BLaER1 treated with 17β-estradiol and CSF1 and Interleukin-3, amounts not matched to agents 10 nM and 100 nM (cell line): Measurements from ENCODE around the gene MFAP2.

Source experiments
- H3K27ac ChIP-seq, 11 experiments: shearing (Covaris generic); formaldehyde crosslinking; 2 replicates each; pipeline ENCODE4 v1.8.1; 2022
- H3K27me3 ChIP-seq, 11 experiments: shearing (Covaris generic); formaldehyde crosslinking; 2 replicates each; pipeline ENCODE4 v1.8.1; 2022
- H3K36me3 ChIP-seq, 11 experiments: shearing (Covaris generic); formaldehyde crosslinking; 2 replicates each; pipeline ENCODE4 v1.8.1; 2022
- H3K4me1 ChIP-seq, 10 experiments: shearing (Covaris generic); formaldehyde crosslinking; 2 replicates each; pipeline ENCODE4 v1.8.1; 2022
- H3K4me2 ChIP-seq, 11 experiments: shearing (Covaris generic); formaldehyde crosslinking; 2 replicates each; pipeline ENCODE4 v1.8.1; 2022
- H3K4me3 ChIP-seq, 10 experiments: shearing (Covaris generic); formaldehyde crosslinking; 2 replicates each; pipeline ENCODE4 v1.8.1; 2022
- H3K9ac ChIP-seq, 11 experiments: shearing (Covaris generic); formaldehyde crosslinking; 2 replicates each; pipeline ENCODE4 v1.8.1; 2022
- H3K9me3 ChIP-seq, 11 experiments: shearing (Covaris generic); formaldehyde crosslinking; replicated peaks in 1 of 11; 2 replicates each; pipeline ENCODE4 v1.8.1; 2022
- H4K20me1 ChIP-seq, 11 experiments: shearing (Covaris generic); formaldehyde crosslinking; 2 replicates each; pipeline ENCODE4 v1.8.1; 2022
- Cebpa-rat ChIP-seq, 11 experiments: shearing (Covaris generic); IDR thresholded peaks; 2 replicates each; pipeline ENCODE4 v1.8.1; 2022

MFAP2 gene

DNA sequence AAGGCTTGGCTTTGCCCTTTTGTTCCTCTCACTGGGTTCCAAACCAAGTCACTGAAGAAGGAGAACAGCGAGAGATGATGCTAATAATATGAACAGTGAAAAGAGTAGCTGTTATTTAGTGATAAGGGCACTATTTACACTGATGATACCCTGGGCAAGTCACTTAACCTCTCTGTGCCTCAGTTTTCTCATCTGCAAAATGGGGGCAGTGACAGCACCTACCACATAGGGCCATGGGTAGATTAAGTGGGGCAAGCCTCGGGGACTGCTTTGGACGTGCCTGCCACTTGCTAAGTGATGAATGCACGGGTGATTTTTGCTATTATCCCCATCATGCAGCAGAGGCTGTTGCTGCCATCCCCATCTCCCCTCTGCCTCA lies 22.1 kb upstream of the MFAP2 start:
- H3K4me1 ChIP-seq: peaks cover 0 to 5% (median 0%) of the 10 kb centered on the region in 10 experiments; a peak in 2 of 20 replicates
- no peak overlapping the region for H3K4me2 ChIP-seq
- peaks cover 7 to 93% (median 36%) of the 10 kb centered on the region in 11 experiments; a peak in 18 of 22 replicates for H4K20me1 ChIP-seq
- H3K4me3 ChIP-seq: no peak overlapping the region
- no peak overlapping the region for H3K9ac ChIP-seq
- H3K36me3 ChIP-seq: peaks cover 54 to 93% (median 85%) of the 10 kb centered on the region in 11 experiments
- no peaks in the 10 kb centered on the region for H3K9me3 ChIP-seq
- no peak overlapping the region for H3K27ac ChIP-seq
- H3K27me3 ChIP-seq: no peaks in the 10 kb centered on the region
- no peak for TF ChIP-seq Cebpa-rat (IDR thresholded peaks at IDR 0.05)

DNA sequence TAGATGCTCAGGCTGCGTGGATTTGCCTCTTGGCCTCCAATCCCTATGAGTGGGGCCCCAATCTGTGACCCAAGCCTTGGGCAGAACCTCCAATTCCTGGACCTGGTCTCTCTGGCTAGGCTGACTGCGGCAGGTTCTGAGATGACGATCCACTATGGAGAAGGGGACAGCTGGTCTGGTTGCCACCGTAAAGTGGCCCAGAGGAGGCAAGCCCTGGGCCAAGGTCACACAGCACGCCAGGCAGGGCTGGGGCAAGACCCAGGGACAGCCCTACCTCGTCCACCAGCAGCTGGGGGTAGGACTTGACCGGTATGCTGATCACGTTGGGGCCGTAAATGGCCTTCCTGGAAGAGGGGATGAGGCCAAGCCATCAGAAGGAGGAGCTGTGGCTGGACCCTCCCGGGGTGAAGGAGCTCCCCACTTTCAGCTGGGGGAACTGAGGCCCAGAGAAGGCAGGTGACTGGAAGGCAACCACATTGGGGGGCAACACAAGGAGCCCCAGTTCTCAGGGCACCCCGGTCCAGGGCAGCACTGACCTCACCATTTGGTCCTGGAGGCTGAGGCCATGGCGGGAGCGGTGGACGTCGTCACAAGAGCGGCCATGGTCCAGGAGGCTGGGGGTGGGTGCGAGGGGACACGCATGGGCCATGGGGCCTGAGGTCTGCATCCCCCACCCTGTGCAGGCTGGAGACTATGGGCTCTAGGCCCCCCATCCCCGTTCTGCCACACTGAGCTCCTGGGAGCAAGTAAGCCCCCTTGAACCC lies 21.5 kb upstream of the MFAP2 start:
- no peaks in the 10 kb centered on the region for H3K27me3 ChIP-seq
- peaks cover 5 to 90% (median 30%) of the 10 kb centered on the region in 11 experiments; a peak in 18 of 22 replicates for H4K20me1 ChIP-seq
- peaks cover 54 to 95% (median 87%) of the 10 kb centered on the region in 11 experiments for H3K36me3 ChIP-seq
- no peak for TF ChIP-seq Cebpa-rat (IDR thresholded peaks at IDR 0.05)
- peaks cover 0 to under 1% (median 0%) of the 10 kb centered on the region in 10 experiments; a peak in 1 of 20 replicates for H3K4me1 ChIP-seq
- no peak overlapping the region for H3K9ac ChIP-seq
- no peak overlapping the region for H3K27ac ChIP-seq
- H3K9me3 ChIP-seq: no peaks in the 10 kb centered on the region
- H3K4me3 ChIP-seq: no peak overlapping the region
- no peak overlapping the region for H3K4me2 ChIP-seq

DNA sequence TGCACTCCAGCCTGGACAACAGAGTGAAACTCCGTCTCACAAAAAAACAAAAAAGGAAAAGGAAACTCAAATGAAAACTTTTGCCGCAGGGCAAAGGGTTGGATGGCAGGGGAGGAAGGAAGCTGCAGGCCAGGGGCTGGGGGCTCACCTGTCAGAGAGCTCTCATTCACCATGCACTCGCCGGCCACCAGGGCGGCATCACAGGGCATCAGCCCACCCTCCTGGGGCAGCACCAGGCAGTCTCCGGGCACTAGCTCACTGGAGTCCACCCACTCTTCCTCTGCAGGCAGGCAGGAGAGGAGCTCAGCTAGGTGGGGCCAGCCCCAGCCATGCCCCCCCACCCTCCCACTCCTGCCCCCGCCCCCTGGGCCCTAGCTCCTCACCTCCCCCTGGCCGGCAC lies 19.4 kb upstream of the MFAP2 start:
- Histone ChIP-seq H3K9ac (no peak overlapping the region), H3K9me3 (no peaks in the 10 kb centered on the region), H3K4me1 (no peaks in the 10 kb centered on the region), H3K27me3 (no peaks in the 10 kb centered on the region), H3K4me2 (no peak overlapping the region), H4K20me1 (peaks cover 0 to 85% (median 10%) of the 10 kb centered on the region in 11 experiments; a peak in 12 of 22 replicates), H3K36me3 (peaks cover 50 to 96% (median 88%) of the 10 kb centered on the region in 11 experiments), H3K4me3 (no peak overlapping the region), H3K27ac (no peak overlapping the region)
- TF ChIP-seq Cebpa-rat (IDR thresholded peaks at IDR 0.05): no peak

DNA sequence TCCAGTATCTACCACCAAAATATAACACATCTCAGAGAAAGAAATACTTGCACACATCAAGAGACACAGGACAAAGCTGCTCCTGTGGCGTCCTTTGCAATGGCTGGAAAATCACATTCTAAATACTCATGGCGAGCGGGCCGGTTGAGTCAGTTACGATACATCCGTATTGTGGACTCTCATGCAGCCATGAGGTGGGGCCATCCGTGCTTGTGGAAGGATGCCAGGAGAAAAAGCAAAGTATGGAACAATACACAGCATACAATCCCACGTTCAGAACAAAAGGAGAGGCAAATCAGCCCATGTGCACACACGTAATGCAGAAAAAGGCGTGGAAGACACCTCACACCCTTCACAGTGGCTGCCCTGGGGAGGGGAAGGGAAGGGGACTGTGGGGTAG lies 18.2 kb upstream of the MFAP2 start:
- no peaks in the 10 kb centered on the region for H3K27me3 ChIP-seq
- peaks cover 0 to 5% (median 4%) of the 10 kb centered on the region in 10 experiments; a peak in 14 of 20 replicates for H3K4me1 ChIP-seq
- no peak overlapping the region for H3K9ac ChIP-seq
- H3K4me2 ChIP-seq: no peak overlapping the region
- no peaks in the 10 kb centered on the region for H3K9me3 ChIP-seq
- peaks cover 40 to 95% (median 81%) of the 10 kb centered on the region in 11 experiments for H3K36me3 ChIP-seq
- no peak for TF ChIP-seq Cebpa-rat (IDR thresholded peaks at IDR 0.05)
- H3K27ac ChIP-seq: no peak overlapping the region
- peaks cover 0 to 77% (median 5%) of the 10 kb centered on the region in 11 experiments; a peak in 10 of 22 replicates for H4K20me1 ChIP-seq
- no peak overlapping the region for H3K4me3 ChIP-seq

DNA sequence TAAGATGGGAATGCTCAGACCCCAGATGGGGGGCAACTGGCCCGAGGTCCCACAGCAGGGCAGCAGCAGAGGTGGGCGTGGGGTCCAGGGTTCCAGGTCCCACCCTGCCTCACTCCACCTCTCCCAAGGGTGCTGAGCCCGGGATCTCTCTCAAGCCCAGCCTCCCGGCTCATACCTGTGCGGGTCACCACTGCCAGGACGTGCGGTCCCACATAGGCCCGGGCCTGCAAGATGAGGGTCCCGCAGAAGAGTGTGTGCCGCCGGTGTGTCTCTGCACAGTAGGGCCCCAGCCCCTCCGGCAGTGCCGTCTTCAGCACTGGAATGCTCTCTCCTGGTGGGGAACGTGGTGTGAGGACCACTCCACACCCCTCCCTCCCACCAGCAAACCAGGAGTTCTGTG lies 16.4 kb upstream of the MFAP2 start:
- peaks cover 0 to 78% (median 8%) of the 10 kb centered on the region in 11 experiments; a peak in 9 of 22 replicates for H4K20me1 ChIP-seq
- no peak overlapping the region for H3K27ac ChIP-seq
- no peak for TF ChIP-seq Cebpa-rat (IDR thresholded peaks at IDR 0.05)
- H3K4me1 ChIP-seq: peaks cover 0 to 21% (median 11%) of the 10 kb centered on the region in 10 experiments; a peak in 14 of 20 replicates
- peaks cover 25 to 95% (median 76%) of the 10 kb centered on the region in 11 experiments for H3K36me3 ChIP-seq
- H3K4me3 ChIP-seq: no peak overlapping the region
- no peak overlapping the region for H3K9ac ChIP-seq
- H3K4me2 ChIP-seq: no peak overlapping the region
- H3K27me3 ChIP-seq: no peaks in the 10 kb centered on the region
- H3K9me3 ChIP-seq: no peaks in the 10 kb centered on the region

DNA sequence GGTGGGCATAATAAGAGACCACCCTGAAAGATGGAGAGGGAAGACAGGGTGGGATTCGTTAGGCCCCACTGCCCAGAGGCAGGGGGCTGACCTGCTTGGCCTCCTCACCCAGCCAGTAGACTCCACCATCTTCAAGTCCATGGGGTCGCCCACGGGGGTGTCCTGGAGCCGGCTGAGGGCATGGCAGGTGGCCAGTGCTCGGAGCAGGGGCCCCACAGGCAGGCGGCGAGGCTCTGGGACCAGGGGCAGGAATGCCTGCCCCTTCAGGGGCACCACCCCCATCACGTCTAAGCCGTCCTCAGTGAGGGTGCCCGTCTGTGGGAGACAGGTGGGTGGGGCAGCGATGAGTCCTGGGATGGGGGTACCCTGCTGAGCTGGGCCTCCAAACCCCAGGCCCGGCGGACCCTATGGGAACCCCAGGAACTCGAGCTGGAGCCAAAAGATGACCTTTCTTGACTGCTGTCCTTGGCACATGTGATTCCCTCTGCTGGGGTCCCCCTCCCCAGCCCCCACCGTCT lies 13.2 kb upstream of the MFAP2 start:
- peaks cover 0 to 21% (median 11%) of the 10 kb centered on the region in 10 experiments; a peak in 14 of 20 replicates for H3K4me1 ChIP-seq
- no peaks in the 10 kb centered on the region for H3K27me3 ChIP-seq
- TF ChIP-seq Cebpa-rat (IDR thresholded peaks at IDR 0.05): no peak
- no peak overlapping the region for H3K4me3 ChIP-seq
- peak overlapping the region in 7 of 11 experiments; percentile 31 to 64 (median 51); a peak in 12 of 22 replicates for H3K4me2 ChIP-seq
- peaks cover 0 to 60% (median 5%) of the 10 kb centered on the region in 11 experiments; a peak in 8 of 22 replicates for H4K20me1 ChIP-seq
- H3K9me3 ChIP-seq: no peaks in the 10 kb centered on the region
- no peak overlapping the region for H3K27ac ChIP-seq
- no peak overlapping the region for H3K9ac ChIP-seq
- H3K36me3 ChIP-seq: peaks cover 7 to 95% (median 77%) of the 10 kb centered on the region in 11 experiments

GRCh38 chr1:16992675-16993074 lies 12.3 kb upstream of the MFAP2 start:
- peaks cover 0 to 65% (median 5%) of the 10 kb centered on the region in 11 experiments; a peak in 8 of 22 replicates for H4K20me1 ChIP-seq
- H3K4me2 ChIP-seq: peak overlapping the region in 4 of 11 experiments; percentile 48 to 64 (median 62); a peak in 8 of 22 replicates
- H3K4me3 ChIP-seq: no peak overlapping the region
- no peak overlapping the region for H3K9ac ChIP-seq
- no peaks in the 10 kb centered on the region for H3K27me3 ChIP-seq
- H3K36me3 ChIP-seq: peaks cover 10 to 95% (median 78%) of the 10 kb centered on the region in 11 experiments; a peak in 21 of 22 replicates
- TF ChIP-seq Cebpa-rat (IDR thresholded peaks at IDR 0.05): no peak
- peaks cover 0 to 21% (median 11%) of the 10 kb centered on the region in 10 experiments; a peak in 14 of 20 replicates for H3K4me1 ChIP-seq
- no peak overlapping the region for H3K27ac ChIP-seq
- no peaks in the 10 kb centered on the region for H3K9me3 ChIP-seq

DNA sequence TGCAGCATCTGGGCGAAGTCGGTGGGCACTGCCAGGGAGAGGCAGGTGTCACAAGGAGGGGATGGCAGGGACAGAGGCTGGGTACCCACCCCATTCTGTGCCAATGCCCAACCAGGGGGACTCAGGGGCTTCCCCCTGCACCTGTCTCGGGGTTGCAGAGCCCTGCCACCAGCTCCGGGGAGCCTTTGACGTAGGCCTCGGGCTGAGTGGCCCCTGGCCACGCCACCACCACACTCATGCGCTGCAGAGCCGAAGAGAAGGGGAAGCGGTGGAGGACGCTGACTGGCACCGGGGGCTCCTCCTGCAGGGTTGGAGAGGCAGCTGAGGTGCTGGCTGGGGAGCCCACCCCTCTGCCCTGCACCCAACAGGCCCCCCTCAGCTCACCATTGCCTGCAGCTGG lies 11.7 kb upstream of the MFAP2 start:
- no peak for TF ChIP-seq Cebpa-rat (IDR thresholded peaks at IDR 0.05)
- Histone ChIP-seq H3K4me2 (no peak overlapping the region), H3K27ac (no peak overlapping the region), H3K36me3 (peaks cover 16 to 97% (median 81%) of the 10 kb centered on the region in 11 experiments; a peak in 21 of 22 replicates), H3K9ac (no peak overlapping the region), H3K4me3 (no peak overlapping the region), H3K27me3 (no peaks in the 10 kb centered on the region), H3K9me3 (no peaks in the 10 kb centered on the region), H4K20me1 (peaks cover 0 to 70% (median 5%) of the 10 kb centered on the region in 11 experiments; a peak in 8 of 22 replicates), H3K4me1 (peaks cover 0 to 21% (median 11%) of the 10 kb centered on the region in 10 experiments; a peak in 14 of 20 replicates)

DNA sequence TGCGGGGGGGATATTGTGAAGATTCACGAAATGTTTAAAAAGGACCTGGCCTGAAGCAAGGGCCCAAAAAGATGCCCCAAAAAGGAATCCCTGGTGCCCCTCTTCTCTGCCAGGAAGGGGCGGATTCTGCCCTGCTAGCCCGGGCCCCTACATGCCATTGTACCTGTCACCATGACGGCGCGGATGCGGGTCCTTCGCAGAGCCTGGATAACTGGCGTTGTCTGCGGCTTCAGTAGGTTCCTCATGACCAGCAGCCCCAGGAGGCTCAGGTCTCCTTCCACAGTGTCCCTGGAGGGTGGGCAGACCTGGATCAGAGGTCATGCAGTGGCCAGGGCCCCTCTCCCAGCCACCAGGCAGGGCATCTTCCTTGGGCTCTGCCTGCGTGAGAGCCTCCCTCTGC lies 11.2 kb upstream of the MFAP2 start:
- Histone ChIP-seq H3K9ac (no peak overlapping the region), H4K20me1 (peaks cover 0 to 71% (median 5%) of the 10 kb centered on the region in 11 experiments; a peak in 8 of 22 replicates), H3K9me3 (no peaks in the 10 kb centered on the region), H3K36me3 (peaks cover 17 to 97% (median 80%) of the 10 kb centered on the region in 11 experiments; a peak in 21 of 22 replicates), H3K27me3 (no peaks in the 10 kb centered on the region), H3K27ac (no peak overlapping the region), H3K4me2 (no peak overlapping the region), H3K4me3 (no peak overlapping the region), H3K4me1 (peaks cover 0 to 21% (median 11%) of the 10 kb centered on the region in 10 experiments; a peak in 14 of 20 replicates)
- TF ChIP-seq Cebpa-rat (IDR thresholded peaks at IDR 0.05): no peak
